Endothelial cell of umbilical vein (primary cell): Measurements from ENCODE around the gene CACNA2D3. TPM values are rescaled to one million over a fixed set of nuclear protein-coding genes. Genes with fewer than 3 reads are reported as not detected.

ENCODE experiments used
- BruUV-seq: library from RNA; stranded (reverse); fragments of 400-500 nt; replicated peaks from 2 replicates; lab custom pipeline; 2021; lab: Mats Ljungman, UMichigan
- CTCF ChIA-PET: fragments of 300-600, 350-600 bp; sonication (Branson Sonifier 250); formaldehyde crosslinking; loops from one replicate; lab custom pipeline; 2021; ENCODE audit warnings: antibody characterized with exemption, inconsistent platforms; lab: Charles Lee
- POLR2A ChIA-PET: fragments of 300-600, 350-600 bp; sonication (Branson Sonifier 250); formaldehyde crosslinking; loops from one replicate; lab custom pipeline; 2021; ENCODE audit warnings: antibody characterized with exemption, inconsistent platforms; lab: Charles Lee
- DNase-seq: peaks from one replicate; pipeline ENCODE4 v3.0.0-alpha.2; 2011; ENCODE audit warnings: low read depth, low spot score
- FAIRE-seq: peaks from 2 replicates; lab custom pipeline; 2011; peaks lifted over from hg19 to GRCh38; lab: Jason Lieb, UNC
- H2AFZ ChIP-seq: 2 replicates; pipeline ENCODE4 v1.6.0; 2012; ENCODE audit warnings: low read depth, low read length, control low read depth, inconsistent platforms
- H3K27ac ChIP-seq: 2 replicates; pipeline ENCODE4 v1.5.1; 2011; ENCODE audit warnings: low read depth, mild to moderate bottlenecking, control low read depth, low read length, moderate library complexity; ENCODE audit not compliant: insufficient read depth
- H3K27me3 ChIP-seq, 2 experiments: 2 replicates each; pipeline versions ENCODE4 v1.6.0 to v1.6.1; 2011; ENCODE audit warnings: low read length in 2 of 2, mixed read lengths in 1 of 2; ENCODE audit not compliant: control insufficient read depth in 2 of 2, insufficient read depth in 2 of 2
- H3K36me3 ChIP-seq, 2 experiments: 2 replicates in 1 of 2; 3 replicates in 1 of 2; pipeline ENCODE4 v1.5.1; 2011; ENCODE audit warnings: low read length in 2 of 2, mild to moderate bottlenecking in 1 of 2, moderate library complexity in 1 of 2; ENCODE audit not compliant: control insufficient read depth in 2 of 2, insufficient read depth in 2 of 2; ENCODE audit errors: extremely low read depth in 1 of 2
- H3K4me1 ChIP-seq: 3 replicates; pipeline ENCODE4 v1.5.1; 2011; ENCODE audit warnings: mild to moderate bottlenecking, low read length; ENCODE audit not compliant: control insufficient read depth, insufficient read depth; ENCODE audit errors: extremely low read depth
- H3K4me2 ChIP-seq: 2 replicates; pipeline ENCODE4 v1.6.1; 2011; ENCODE audit warnings: low read length, control low read depth, mixed read lengths; ENCODE audit not compliant: insufficient read depth
- H3K4me3 ChIP-seq, 3 experiments: fragments of 200-600 bp in 1 of 3; sonication (generic), shearing (Covaris generic) in 1 of 3; replicated peaks in 1 of 3; 2 replicates each; pipeline ENCODE4 v1.5.1; 2011 to 2016; ENCODE audit warnings: control low read depth in 3 of 3, low read length in 3 of 3, mild to moderate bottlenecking in 2 of 3, inconsistent platforms in 1 of 3, low read depth in 1 of 3, moderate library complexity in 1 of 3; ENCODE audit not compliant: insufficient read depth in 1 of 3
- H3K79me2 ChIP-seq: 2 replicates; pipeline ENCODE4 v1.6.0; 2012; ENCODE audit warnings: low read length, inconsistent platforms; ENCODE audit not compliant: control insufficient read depth, insufficient read depth
- H3K9ac ChIP-seq: replicated peaks from 2 replicates; pipeline ENCODE3; 2011; ENCODE audit warnings: low read length, control low read depth; ENCODE audit not compliant: insufficient read depth; ENCODE audit errors: extremely low read depth
- H3K9me1 ChIP-seq: replicated peaks from 3 replicates; pipeline ENCODE4 v1.6.0; 2011; ENCODE audit warnings: mild to moderate bottlenecking, low read length; ENCODE audit not compliant: control insufficient read depth, insufficient read depth; ENCODE audit errors: extremely low read depth
- H3K9me3 ChIP-seq: replicated peaks from 2 replicates; pipeline ENCODE4 v1.5.1; 2012; ENCODE audit warnings: low read length, inconsistent platforms; ENCODE audit not compliant: control insufficient read depth, insufficient read depth
- H4K20me1 ChIP-seq: replicated peaks from 2 replicates; pipeline ENCODE3; 2011; ENCODE audit warnings: mild to moderate bottlenecking, low read length; ENCODE audit not compliant: control insufficient read depth, insufficient read depth; ENCODE audit errors: extremely low read depth
- EZH2 ChIP-seq: IDR thresholded peaks from 2 replicates; pipeline ENCODE4 v1.6.1; 2012; ENCODE audit warnings: borderline replicate concordance, low read depth, mild to moderate bottlenecking, moderate library complexity, low read length, inconsistent platforms; ENCODE audit not compliant: severe bottlenecking
- FOS ChIP-seq: IDR thresholded peaks from 2 replicates; pipeline ENCODE4 v1.6.1; 2011; ENCODE audit warnings: mild to moderate bottlenecking, low read length, moderate library complexity, borderline replicate concordance; ENCODE audit not compliant: insufficient read depth
- GATA2 ChIP-seq: IDR thresholded peaks from 2 replicates; pipeline ENCODE4 v1.7.0; 2011; ENCODE audit warnings: low read depth, mild to moderate bottlenecking, moderate library complexity, mixed read lengths, low read length; ENCODE audit not compliant: insufficient read length, insufficient read depth
- JUN ChIP-seq: IDR thresholded peaks from 2 replicates; pipeline ENCODE4 v1.6.1; 2011; ENCODE audit warnings: borderline replicate concordance, low read depth; ENCODE audit not compliant: insufficient read length, insufficient read depth
- MYC ChIP-seq: IDR thresholded peaks from one replicate; pipeline ENCODE4 v1.6.1; 2011; ENCODE audit warnings: mild to moderate bottlenecking, low read depth, low read length
- POLR2A ChIP-seq: IDR thresholded peaks from 2 replicates; pipeline ENCODE4 v1.6.1; 2012; ENCODE audit warnings: low read depth, mild to moderate bottlenecking, control low read depth, low read length
- POLR2AphosphoS5 ChIP-seq: IDR thresholded peaks from 2 replicates; pipeline ENCODE4 v1.6.1; 2012; ENCODE audit warnings: low read depth, mild to moderate bottlenecking, control low read depth, low read length, moderate library complexity; ENCODE audit not compliant: insufficient read depth
- dilution Hi-C: fragments of 300-500 bp; cut with MboI; formaldehyde crosslinking; loops from one replicate; pipeline ENCODE4 v1.15.0; 2019; ENCODE audit warnings: low sequenced_read_pairs; ENCODE audit not compliant: extremely low pct_ligation_motif_present
- intact Hi-C: fragments of 100-400 bp; cut with micrococcal nuclease; formaldehyde crosslinking; loops from one replicate; pipeline ENCODE4 v1.10.0; 2022
- polyA plus RNA-seq, 4 experiments: library from polyadenylated mRNA; depleted of rRNA in 3 of 4; stranded (reverse) in 3 of 4; unstranded in 1 of 4; fragments of >200 nt; gene quantifications; 2 replicates each; pipeline versions ENCODE4 v1.2.1 to v1.2.3, GENCODE V29; 2011 to 2012; ENCODE audit warnings: missing spikeins in 1 of 4
- total RNA-seq: library from RNA; stranded (reverse); gene quantifications from 2 replicates; pipeline ENCODE4 v1.2.3, GENCODE V29; 2021
- TF ChIP-seq, protein P1 (sequence below): IDR thresholded peaks from 2 replicates; pipeline ENCODE4 v1.6.1; 2011; ENCODE audit not compliant: insufficient read depth, insufficient read length
- TF ChIP-seq, protein P2 (sequence below), 2 donors: IDR thresholded peaks; 1 replicate in 1 of 2; 2 replicates in 1 of 2; pipeline ENCODE4 v1.5.1; 2011; ENCODE audit warnings: low read length in 2 of 2, mild to moderate bottlenecking in 2 of 2, moderate library complexity in 2 of 2, control low read depth in 1 of 2, inconsistent platforms in 1 of 2, low read depth in 1 of 2; ENCODE audit not compliant: insufficient read depth in 1 of 2; ENCODE audit errors: extremely low read depth in 1 of 2

Gene CACNA2D3
- total and polyA plus RNA-seq, 2 donors (not counting 3 experiments of a cell fraction or from before 2014, with no cell fraction given), result not detected

DNA sequence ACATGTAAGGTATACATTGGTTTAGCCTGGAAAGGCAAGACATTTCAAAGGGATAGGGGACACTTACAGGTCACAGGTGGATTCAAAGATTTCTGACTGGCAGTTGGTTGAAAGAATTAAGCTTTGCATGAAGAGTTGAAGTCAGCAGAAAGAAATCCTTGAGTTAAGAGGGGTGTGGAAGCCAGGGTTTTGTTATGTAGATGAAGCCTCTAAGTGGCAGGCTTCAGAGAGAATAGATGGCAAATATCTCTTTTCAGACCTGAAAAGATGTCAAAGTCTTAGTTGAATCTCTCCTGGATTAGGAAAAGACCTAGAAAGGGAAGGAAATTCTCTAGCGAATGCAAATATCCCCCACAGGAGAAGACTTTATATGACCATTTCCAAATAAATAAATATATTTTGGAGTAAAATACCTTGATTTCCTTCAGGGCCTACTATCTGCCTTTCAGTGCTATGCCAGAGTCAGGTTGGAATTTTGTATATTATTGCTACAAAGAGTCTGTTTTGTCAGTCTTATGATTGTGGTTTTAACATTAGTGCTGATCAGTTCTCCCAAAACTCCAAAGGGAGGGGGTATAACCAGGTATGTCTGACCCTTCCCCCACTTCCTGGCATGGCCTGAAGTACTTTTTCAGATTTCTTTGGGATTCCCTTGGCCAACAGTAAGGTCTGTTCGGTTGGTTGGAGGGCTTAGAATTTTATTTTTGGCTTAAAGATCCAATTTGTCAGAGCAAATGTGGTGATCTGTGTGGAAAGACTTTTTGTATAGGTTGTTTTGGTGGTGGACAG lies 519.1 kb downstream of the CACNA2D3 start:
- DNase-seq (no peak), FAIRE-seq (no peak)
- H3K27ac ChIP-seq, result no peak overlapping the region
- no peaks in the 10 kb centered on the region for H3K36me3 ChIP-seq
- H2AFZ ChIP-seq, result no peak overlapping the region
- TF ChIP-seq GATA2 (no peak), MYC (no peak), FOS (no peak), EZH2 (no peak), POLR2A (no peak), POLR2AphosphoS5 (no peak), JUN (no peak)
- TF ChIP-seq, protein P1, sequence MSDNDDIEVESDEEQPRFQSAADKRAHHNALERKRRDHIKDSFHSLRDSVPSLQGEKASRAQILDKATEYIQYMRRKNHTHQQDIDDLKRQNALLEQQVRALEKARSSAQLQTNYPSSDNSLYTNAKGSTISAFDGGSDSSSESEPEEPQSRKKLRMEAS, result no peak
- TF ChIP-seq, protein P2, sequence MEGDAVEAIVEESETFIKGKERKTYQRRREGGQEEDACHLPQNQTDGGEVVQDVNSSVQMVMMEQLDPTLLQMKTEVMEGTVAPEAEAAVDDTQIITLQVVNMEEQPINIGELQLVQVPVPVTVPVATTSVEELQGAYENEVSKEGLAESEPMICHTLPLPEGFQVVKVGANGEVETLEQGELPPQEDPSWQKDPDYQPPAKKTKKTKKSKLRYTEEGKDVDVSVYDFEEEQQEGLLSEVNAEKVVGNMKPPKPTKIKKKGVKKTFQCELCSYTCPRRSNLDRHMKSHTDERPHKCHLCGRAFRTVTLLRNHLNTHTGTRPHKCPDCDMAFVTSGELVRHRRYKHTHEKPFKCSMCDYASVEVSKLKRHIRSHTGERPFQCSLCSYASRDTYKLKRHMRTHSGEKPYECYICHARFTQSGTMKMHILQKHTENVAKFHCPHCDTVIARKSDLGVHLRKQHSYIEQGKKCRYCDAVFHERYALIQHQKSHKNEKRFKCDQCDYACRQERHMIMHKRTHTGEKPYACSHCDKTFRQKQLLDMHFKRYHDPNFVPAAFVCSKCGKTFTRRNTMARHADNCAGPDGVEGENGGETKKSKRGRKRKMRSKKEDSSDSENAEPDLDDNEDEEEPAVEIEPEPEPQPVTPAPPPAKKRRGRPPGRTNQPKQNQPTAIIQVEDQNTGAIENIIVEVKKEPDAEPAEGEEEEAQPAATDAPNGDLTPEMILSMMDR (IDR thresholded peaks at IDR 0.05; ENCODE audit: extremely low read depth in 1 of 2, insufficient read depth in 1 of 2, low read depth in 1 of 2, low read length in 2 of 2), result no peak
- no peak overlapping the region for H3K4me3 ChIP-seq
- H3K9ac ChIP-seq, result no peak overlapping the region
- no peaks in the 10 kb centered on the region for H3K4me1 ChIP-seq
- no peaks in the 10 kb centered on the region for H3K27me3 ChIP-seq
- POLR2A ChIA-PET, result no interaction called here
- BruUV-seq, result no TSS peak
- H3K9me1 ChIP-seq, result no peaks in the 10 kb centered on the region
- dilution Hi-C loops, result no loop called here
- H3K79me2 ChIP-seq, result no peaks in the 10 kb centered on the region
- no peak overlapping the region for H3K4me2 ChIP-seq
- CTCF ChIA-PET, result no interaction called here
- H4K20me1 ChIP-seq, result no peaks in the 10 kb centered on the region
- H3K9me3 ChIP-seq, result no peaks in the 10 kb centered on the region
- intact Hi-C loops, result no loop called here
